ENCODE measurements around the gene DOC2B. TPM values are rescaled to one million over a fixed set of nuclear protein-coding genes. Genes with fewer than 3 reads are reported as not detected.

DOC2B gene
- polyA plus RNA-seq, 3 donors: 0.02 to 0.19 TPM; not detected in 1

DNA sequence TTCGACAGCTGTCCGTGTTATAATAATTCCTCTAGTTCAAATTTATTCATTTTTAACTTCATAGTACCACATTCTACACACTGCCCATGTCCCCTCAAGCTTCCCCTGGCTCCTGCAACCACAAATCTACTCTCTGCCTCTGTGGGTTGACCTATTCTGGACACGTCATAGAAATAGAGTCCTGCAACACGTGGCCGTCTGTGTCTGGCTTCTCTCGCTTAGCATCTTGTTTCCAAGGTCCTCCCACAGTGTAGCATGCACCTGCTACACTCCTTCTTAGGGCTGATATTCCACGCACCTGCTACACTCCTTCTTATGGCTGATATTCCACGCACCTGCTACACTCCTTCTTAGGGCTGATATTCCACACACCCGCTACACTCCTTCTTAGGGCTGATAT lies 27.6 kb downstream of the DOC2B start:
- Mint-ChIP-seq H3K27ac (no peak overlapping the region), H3K4me3 (no peak overlapping the region), H3K9me3 (no peaks in the 10 kb centered on the region), H3K36me3 (no peaks in the 10 kb centered on the region), H3K27me3 (ENCODE audit: low read depth in 3 of 3) (peaks cover 1 to 6% (median 3%) of the 10 kb centered on the region in 3 donors), H3K4me1 (no peaks in the 10 kb centered on the region)
- Histone ChIP-seq H3K4me1 (ENCODE audit: control insufficient read depth in 1 of 2, insufficient read depth in 2 of 2, low read length in 2 of 2) (no peaks in the 10 kb centered on the region), H3K27ac (ENCODE audit: low read depth in 1 of 2, low read length in 2 of 2) (no peak overlapping the region), H3K9ac (ENCODE audit: insufficient read depth, low read length, poor library complexity, severe bottlenecking) (no peak overlapping the region), H3K36me3 (replicated peaks in 1 of 2; ENCODE audit: control insufficient read depth in 1 of 2, insufficient read depth in 2 of 2, low read length in 2 of 2) (no peaks in the 10 kb centered on the region), H4K20me1 (ENCODE audit: insufficient read depth, low read length) (no peaks in the 10 kb centered on the region), H3K79me2 (ENCODE audit: insufficient read depth, low read length) (no peaks in the 10 kb centered on the region), H3K27me3 (ENCODE audit: control insufficient read depth in 2 of 2, insufficient read depth in 2 of 2, low read length in 2 of 2) (no peaks in the 10 kb centered on the region), H2AFZ (ENCODE audit: insufficient read depth, low read depth, low read length, poor library complexity, severe bottlenecking) (no peak overlapping the region), H3K9me3 (replicated peaks in 1 of 2; ENCODE audit: control insufficient read depth in 1 of 2, insufficient read depth in 1 of 2, low read length in 2 of 2) (no peaks in the 10 kb centered on the region), H3K4me2 (replicated peaks; ENCODE audit: extremely low read depth, low read length, poor library complexity, severe bottlenecking) (no peak overlapping the region), H3K4me3 (replicated peaks in 1 of 3; ENCODE audit: low read depth in 2 of 3, low read length in 3 of 3) (no peak overlapping the region)
- WGBS (ENCODE audit: insufficient coverage): 85% methylated on average over 9 of the region's 9 CpGs
- DNase-seq: no peak
- intact Hi-C loops (cut with micrococcal nuclease): no loop called here
- TF ChIP-seq, protein P1, sequence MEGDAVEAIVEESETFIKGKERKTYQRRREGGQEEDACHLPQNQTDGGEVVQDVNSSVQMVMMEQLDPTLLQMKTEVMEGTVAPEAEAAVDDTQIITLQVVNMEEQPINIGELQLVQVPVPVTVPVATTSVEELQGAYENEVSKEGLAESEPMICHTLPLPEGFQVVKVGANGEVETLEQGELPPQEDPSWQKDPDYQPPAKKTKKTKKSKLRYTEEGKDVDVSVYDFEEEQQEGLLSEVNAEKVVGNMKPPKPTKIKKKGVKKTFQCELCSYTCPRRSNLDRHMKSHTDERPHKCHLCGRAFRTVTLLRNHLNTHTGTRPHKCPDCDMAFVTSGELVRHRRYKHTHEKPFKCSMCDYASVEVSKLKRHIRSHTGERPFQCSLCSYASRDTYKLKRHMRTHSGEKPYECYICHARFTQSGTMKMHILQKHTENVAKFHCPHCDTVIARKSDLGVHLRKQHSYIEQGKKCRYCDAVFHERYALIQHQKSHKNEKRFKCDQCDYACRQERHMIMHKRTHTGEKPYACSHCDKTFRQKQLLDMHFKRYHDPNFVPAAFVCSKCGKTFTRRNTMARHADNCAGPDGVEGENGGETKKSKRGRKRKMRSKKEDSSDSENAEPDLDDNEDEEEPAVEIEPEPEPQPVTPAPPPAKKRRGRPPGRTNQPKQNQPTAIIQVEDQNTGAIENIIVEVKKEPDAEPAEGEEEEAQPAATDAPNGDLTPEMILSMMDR (IDR thresholded peaks at IDR 0.05): no peak

DNA sequence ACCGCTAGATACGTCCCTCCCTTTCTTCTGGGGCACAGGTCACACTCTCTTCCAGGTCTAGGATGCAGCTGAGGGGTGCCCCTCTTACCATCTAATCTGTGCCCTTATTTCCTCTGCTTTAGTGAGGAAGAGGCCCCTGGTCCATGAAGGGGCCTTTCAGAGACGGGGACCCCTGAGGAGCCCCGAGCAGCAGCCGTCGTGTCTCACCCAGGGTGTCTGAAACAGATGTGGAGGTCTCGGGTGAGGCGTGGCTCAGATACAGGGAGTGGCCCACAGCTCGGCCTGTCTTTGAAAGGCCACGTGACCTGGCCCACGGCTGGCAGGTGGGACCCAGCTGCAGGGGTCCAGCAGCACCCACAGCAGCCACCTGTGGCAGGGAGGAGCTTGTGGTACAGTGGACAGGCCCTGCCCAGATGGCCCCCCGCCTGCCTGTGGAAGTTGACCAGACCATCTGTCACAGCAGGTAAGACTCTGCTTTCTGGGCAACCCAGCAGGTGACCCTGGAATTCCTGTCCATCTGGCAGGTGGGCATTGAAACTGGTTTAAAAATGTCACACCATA lies 28.5 kb downstream of the DOC2B start:
- TF ChIP-seq, protein P1 (IDR thresholded peaks at IDR 0.05): no peak
- Histone ChIP-seq H3K36me3 (replicated peaks in 1 of 2; ENCODE audit: control insufficient read depth in 1 of 2, insufficient read depth in 2 of 2, low read length in 2 of 2) (no peaks in the 10 kb centered on the region), H3K9ac (ENCODE audit: insufficient read depth, low read length, poor library complexity, severe bottlenecking) (no peak overlapping the region), H3K4me2 (replicated peaks; ENCODE audit: extremely low read depth, low read length, poor library complexity, severe bottlenecking) (no peak overlapping the region), H3K79me2 (ENCODE audit: insufficient read depth, low read length) (no peaks in the 10 kb centered on the region), H3K9me3 (replicated peaks in 1 of 2; ENCODE audit: control insufficient read depth in 1 of 2, insufficient read depth in 1 of 2, low read length in 2 of 2) (no peaks in the 10 kb centered on the region), H3K4me3 (replicated peaks in 1 of 3; ENCODE audit: low read depth in 2 of 3, low read length in 3 of 3) (no peak overlapping the region), H3K27me3 (ENCODE audit: control insufficient read depth in 2 of 2, insufficient read depth in 2 of 2, low read length in 2 of 2) (no peaks in the 10 kb centered on the region), H4K20me1 (ENCODE audit: insufficient read depth, low read length) (no peaks in the 10 kb centered on the region), H3K27ac (ENCODE audit: low read depth in 1 of 2, low read length in 2 of 2) (no peak overlapping the region), H3K4me1 (ENCODE audit: control insufficient read depth in 1 of 2, insufficient read depth in 2 of 2, low read length in 2 of 2) (no peaks in the 10 kb centered on the region), H2AFZ (ENCODE audit: insufficient read depth, low read depth, low read length, poor library complexity, severe bottlenecking) (no peak overlapping the region)
- Mint-ChIP-seq H3K36me3 (no peaks in the 10 kb centered on the region), H3K9me3 (no peaks in the 10 kb centered on the region), H3K4me1 (no peaks in the 10 kb centered on the region), H3K27ac (no peak overlapping the region), H3K27me3 (ENCODE audit: low read depth in 3 of 3) (peaks cover 1 to 8% (median 3%) of the 10 kb centered on the region in 3 donors), H3K4me3 (no peak overlapping the region)
- no peak for DNase-seq
- intact Hi-C loops (cut with micrococcal nuclease): no loop called here
- WGBS (ENCODE audit: insufficient coverage): 91% methylated on average over 9 of the region's 12 CpGs
